Activated naive CD4-positive, alpha-beta T cell treated with Interleukin-2 at 50 U/mL for 16 hours (primary cell): ENCODE measurements around the gene APBA3.

Experiments
- DNase-seq: peaks from one replicate; pipeline ENCODE4 v3.0.0-alpha.2; 2020

APBA3 gene, protein sequence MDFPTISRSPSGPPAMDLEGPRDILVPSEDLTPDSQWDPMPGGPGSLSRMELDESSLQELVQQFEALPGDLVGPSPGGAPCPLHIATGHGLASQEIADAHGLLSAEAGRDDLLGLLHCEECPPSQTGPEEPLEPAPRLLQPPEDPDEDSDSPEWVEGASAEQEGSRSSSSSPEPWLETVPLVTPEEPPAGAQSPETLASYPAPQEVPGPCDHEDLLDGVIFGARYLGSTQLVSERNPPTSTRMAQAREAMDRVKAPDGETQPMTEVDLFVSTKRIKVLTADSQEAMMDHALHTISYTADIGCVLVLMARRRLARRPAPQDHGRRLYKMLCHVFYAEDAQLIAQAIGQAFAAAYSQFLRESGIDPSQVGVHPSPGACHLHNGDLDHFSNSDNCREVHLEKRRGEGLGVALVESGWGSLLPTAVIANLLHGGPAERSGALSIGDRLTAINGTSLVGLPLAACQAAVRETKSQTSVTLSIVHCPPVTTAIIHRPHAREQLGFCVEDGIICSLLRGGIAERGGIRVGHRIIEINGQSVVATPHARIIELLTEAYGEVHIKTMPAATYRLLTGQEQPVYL

DNA sequence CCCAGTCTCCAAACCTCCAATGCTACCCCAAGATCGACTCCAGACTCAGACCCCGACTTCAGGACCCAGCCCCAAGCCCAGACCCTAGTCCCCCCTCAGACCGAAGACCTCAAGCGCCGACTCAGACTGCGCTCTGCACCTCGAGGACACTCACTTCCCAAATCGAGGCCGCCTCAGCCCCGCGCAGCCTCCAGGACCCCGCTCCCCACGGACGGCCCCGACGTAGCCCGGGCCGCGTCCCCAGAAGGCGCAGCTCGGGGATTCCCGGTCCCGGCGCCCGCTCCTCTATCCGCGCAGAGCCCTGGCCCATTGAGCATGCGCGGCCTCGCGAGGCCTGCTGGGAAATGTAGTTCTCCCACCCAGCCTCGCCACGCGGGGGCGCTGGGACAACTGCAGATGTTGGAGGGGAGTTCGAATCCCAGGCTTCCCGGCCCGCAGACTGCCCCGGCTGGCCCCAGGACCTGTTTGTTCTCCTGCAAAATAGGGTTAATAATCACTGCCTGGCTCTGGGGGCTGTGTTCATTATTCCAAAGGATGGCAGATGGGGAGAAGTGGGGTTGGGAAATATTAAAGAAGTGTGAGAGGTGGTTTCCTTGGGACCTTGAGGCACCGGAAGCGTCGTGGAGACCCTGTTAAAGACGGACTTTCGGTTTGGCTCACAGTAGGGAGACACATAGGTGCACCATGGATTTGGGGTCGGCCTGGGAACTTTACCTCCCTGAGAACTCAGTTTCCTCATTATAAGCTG is at the start of gene APBA3:
Gene APBA3 (minus strand): TSS at position 311 of the 748 bp plus-strand sequence. CDS start 1,428 bp downstream, outside the sequence.
- peak; percentile 96 for DNase-seq

DNA sequence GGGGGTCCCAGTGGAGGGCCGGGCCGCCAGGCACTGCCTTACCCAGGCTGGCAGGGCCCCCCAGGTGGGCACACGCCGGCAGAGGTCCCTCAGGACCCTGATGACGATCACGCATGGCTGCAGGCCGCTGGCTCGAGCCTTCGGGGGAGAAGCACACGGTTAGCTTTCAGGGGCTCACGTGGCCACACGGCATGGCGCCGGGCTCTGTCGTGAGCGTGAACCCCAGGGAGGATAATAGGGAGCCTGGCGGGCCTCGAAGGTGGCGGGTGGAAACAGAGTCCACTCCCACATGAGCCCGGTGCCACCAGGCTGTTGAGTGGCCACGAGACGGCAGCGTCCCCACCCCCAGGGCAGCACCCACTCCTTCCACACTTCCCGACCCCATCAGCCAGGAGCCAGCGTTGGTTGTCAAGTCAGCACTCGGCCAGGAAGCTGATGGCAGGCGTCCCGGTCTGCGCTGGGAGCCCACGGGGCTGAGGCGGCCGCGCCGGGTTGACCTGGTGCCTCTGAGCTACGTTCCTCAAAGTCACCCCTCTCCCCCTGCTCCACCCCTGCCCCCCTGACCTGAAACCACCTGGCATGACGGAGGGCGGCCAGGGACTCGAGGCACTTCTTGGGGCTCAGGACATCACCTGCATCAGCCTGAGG is 49.3 kb upstream of the APBA3 start:
- no peak for DNase-seq

DNA sequence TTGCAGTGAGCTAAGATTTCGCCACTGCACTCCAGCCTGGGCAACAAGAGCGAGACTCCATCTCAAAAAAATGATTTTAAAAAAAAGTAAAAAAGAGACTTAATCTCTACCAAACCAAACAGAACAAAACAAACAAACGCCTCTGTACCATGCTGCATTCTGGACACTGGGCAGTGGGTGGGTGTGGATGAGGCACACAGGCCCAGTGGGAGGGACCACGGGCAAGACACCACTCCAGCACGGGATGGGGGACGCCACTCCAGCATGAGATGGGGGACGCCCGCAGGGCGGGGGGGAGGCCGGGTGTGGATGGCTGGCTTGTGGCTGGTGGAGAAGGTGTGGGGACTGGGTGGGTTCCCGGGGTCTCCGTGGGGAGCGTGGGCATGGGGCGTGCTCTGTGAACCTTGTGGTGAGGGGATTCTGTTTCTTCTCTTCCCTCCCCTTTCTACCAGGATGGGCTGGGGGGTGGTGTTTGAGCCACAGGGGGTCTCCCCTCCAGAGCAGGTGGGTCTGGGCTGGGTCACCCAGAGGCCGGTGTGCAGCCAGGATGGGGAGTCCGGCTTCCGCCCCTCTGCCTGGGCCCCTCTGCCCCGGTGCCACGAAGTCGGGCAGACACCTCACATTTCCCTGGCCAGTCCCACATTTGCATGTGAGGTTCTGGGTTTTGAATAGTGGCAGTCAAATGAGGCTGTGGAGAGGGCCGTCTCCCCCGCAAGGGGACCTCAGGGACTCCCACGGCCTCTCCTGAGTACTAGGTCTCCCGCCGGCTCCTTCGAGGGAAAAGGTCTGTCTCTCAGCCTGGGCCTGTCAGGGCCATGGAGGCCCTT is 48.6 kb upstream of the APBA3 start:
- no peak for DNase-seq

DNA sequence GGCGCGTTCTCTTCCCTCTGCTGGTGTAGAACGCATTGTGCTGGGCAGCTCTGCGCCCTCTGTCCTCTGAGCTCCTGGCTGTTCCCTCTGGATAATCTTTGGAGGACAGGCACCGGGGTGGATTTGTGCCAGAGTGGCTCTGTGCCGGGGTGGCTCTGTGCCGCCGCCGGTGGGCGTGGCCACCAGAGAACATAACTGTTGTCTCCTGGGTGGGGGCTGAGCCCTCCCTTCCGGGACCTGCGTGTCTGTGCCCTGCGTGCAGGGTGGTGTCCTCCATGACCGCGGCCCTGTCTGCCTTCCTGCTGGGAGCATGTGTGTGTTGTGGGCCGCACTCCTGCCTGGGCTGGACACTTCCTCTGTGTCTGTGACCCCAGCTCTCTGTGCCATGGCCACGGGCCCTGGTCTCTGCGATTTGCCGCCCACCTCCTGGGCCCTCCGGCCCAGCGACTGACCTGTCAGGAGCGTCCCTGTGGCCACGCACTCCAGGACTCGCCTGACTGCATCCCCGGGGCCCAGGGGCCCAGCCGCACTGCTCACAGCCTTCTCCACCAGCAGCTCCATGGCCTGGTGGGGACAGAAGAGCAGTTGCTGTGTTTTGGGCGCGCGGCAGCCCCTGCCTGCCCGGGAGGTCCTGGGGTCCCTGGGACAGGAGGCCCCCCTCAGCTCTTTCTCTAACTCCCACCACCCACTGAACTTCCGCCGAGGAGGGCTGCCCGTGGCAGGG is 47.1 kb upstream of the APBA3 start:
- DNase-seq, result no peak

DNA sequence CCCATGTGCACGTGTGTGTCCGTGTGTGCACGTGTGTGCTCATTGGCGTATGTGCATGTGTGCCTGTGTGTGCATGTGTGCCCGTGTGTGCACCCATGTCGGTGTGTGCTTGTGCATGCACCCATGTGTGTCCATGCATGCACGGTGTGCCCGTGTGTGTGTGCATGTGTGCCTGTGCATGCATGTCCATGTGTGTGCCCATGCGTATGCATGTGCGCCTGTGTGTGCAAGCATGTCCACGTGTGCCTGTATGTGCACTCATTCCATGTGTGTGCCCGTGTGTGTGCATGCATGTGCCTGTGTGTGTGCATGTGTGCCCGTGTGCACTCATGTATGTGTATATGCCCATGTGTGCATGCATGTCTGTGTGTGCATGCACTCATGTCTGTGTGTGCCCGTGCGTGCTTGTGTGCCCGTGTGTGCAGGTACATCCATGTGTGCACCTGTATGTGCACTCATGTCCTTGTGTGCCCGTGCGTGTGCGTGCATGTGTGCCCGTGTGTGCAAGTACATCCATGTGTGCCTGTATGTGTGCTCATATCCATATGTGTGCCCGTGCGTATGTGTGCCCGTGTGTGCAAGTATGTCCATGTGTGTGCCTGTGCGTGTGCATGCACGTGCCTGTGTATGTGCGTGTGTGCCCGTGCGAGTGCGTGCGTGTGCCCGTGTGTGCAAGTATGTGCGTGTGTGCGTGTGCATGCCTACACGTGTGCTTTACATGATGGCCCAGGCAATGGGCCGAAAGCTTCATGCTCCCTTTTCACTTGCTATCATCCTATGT is 46.3 kb upstream of the APBA3 start:
- DNase-seq, result no peak

DNA sequence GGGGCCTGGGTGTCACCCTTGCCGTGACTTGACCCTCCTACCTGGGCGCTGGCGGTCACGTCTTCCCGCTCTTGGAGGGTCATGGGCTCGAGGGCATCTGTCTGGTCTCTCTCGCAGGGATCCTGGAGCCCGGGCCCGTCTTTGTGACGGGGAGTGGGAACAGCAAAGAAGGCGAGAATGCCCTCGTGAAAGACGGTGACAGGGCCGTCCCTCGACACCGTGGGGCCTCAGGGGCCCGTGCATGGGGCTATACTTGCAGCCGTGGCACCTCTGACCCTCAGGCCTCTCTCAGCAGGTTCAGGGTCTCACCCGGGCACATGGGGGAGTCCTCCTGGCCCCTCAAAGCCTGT is 45.6 kb upstream of the APBA3 start:
- DNase-seq, result no peak

DNA sequence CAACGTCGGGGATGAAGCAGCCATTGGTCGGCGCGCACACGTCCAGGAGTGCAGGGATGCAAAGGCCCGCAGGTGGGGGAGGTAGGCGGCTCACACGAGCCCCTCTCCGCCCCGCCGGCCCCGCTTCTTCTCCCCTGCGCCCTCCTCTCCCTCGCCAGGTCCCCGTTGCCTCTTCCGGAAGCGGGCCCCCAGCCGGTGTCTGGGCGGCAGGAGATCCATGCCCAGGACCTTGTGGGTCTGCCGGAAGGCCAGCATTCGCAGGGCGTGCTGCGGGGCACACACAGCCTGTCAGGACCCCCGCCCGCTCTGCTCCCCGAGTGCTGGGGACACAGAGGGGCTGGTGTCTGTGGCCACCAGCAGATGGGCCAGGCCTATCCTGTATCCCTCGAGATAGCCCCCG is 44.4 kb upstream of the APBA3 start:
- no peak for DNase-seq

DNA sequence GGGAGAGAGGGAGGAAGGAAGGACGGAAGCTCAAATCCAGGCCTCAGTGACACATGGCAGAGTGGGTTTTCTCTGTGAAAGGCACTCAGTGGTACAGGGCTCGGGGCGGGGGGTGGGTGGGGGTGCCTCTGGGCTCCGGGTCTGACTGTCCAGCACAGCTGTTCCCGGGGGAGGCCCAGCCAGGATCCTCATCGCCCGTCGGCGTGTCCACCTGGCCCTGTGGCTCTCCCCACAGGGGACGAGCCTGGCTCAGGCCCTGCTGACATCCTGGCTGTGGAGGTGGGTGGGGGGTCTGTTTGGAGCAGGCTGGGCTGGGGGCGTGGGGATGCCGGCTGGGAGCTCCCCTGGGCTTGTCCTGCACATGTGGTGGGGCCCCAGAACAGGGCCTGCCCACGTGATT is 42.9 kb upstream of the APBA3 start:
- no peak for DNase-seq

DNA sequence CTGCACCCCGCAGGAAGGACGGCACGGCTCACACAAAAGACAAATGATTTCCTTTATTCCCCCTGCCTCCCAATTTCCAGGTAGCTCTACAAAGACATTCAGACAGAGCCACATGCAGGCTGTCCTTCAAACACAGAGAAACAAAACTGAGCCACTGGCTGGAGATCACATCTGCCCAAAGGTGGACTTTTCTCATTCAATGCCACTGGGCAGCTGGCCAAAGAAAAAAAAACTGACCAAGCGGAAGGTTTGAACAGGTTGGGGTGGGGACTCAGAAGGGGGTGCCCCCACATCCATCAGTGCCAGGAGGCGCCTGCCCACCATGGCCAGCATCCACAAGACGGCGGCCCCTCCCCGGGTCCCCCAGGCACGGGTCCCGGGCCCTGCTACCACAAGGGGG is 42.5 kb upstream of the APBA3 start:
- no peak for DNase-seq

DNA sequence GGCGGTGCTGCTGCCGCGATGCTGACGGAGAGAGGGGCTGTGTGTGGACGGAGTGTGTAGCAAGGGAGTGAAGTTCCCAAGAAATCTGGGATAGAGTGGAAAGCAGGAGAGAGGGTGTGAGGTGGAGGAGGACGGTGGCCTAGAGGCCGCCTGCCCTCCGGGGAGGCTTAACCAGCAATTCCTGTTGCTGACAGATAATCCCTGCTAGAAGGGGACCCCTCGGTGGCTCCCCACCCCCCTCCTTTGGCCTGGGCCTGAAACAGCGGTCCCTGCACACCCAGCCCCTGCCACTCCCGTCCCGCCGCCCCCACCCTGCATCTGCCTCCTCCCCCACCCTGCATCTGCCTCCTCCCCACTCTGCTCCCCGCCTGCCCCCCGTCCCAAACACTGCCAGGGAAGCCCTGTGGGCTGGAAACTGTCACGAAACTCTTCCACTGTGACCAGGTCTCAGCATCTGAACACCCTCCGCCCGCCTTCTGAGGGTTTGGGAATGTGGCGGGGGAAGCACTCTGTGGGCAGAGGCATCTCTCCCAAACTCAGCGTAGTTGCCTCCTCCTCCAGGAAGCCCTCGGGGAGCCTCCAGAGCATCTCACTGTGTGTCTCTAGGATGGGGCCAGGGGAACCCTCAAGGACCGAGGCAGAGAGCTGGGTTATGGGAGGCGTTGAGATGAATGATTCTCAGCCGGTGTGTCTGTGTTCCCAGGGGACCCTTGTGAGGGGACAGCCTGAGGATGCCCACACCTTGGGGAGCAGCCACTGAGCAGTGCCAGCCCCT is 41.8 kb upstream of the APBA3 start:
- DNase-seq, result no peak

DNA sequence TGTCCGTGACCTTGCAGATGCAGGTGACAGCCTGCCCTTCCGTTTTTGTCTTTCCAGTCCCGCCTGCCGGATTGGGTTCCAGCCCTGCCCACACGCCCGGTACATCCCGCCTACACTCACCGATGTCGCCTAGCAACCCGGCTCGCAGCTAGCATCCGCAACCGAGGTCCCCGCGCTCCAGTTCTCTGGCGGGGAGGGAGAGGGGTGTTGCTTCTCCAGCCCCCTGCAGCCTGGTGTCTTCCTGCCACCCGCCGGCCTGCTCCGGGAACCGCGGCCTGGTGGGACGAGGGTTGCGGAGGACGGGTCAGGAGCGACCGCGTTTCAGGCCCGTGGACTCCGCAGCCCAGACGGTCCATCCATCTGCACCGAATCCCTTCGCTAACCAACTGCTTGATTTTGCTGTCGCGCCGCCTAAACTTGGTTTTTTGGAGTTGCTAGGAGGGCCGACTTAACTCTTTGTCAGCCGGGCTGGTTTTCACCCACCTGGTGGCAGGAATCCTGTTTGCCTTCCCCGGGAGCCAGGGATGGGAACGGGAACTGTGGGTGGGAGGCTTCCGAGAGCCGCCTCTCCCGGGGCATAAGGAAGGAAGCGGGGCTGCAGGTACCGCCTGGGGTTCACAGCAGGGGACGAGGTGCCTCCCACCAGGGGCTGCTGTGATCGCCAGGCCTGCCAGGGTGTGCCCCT is 40.1 kb upstream of the APBA3 start:
- peak; percentile 62 for DNase-seq

DNA sequence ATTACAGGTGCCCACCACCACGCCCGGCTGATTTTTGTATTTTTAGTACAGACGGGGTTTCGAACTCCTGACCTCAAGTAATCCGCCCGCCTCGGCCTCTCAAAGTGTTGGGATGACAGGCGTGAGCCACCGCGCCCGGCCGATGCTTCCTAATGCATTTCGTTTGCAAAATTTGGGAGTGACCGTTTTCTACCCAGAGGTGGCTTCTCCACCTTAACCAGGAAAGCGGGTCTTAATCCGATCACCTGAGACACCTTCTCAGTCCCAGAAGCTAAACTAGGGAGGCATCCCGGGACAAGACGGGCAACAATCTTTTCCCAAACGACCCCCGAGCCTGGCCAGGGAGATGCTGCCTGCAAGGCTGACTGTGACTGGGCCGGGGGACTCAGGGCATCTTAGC is 39.5 kb upstream of the APBA3 start:
- no peak for DNase-seq

DNA sequence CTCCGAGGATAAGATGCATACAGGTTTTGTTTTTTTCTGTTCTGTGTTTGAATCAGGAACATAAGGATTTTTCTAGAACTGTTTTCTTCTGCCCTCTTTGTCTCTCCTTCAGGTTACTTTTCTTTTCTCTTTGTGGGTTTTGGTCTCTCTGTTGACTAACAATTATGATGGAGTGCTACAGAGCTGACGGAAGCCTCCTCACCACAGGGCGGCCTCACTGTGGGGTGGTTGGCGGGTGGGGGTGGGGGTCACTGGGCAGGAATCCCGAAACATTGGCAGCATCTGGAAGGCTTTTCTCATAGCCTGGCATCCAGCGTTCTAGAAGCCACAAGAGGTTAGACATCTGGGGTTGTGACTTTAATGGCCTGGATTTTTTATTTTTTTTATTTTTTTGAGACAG is 36.6 kb upstream of the APBA3 start:
- DNase-seq, result peak; percentile 33

DNA sequence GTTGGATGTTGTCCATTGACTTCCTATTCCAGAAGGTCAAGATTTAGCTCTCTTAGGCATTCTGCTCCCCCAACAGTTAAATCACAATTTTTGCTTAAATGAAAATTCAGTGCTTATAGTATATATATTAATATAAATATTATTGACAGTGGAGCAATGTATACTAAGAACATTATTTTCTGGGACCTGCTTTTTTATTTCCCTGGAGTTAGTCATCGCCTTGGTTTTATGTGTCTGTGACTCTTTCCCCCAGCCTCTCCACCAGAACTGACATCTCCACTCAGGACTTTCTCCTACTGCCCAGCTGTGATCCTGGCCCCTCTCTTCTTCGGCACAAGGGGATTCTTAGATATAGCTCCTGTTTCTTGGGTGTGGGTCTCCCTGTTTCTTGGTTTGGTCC is 34.9 kb upstream of the APBA3 start:
- no peak for DNase-seq

DNA sequence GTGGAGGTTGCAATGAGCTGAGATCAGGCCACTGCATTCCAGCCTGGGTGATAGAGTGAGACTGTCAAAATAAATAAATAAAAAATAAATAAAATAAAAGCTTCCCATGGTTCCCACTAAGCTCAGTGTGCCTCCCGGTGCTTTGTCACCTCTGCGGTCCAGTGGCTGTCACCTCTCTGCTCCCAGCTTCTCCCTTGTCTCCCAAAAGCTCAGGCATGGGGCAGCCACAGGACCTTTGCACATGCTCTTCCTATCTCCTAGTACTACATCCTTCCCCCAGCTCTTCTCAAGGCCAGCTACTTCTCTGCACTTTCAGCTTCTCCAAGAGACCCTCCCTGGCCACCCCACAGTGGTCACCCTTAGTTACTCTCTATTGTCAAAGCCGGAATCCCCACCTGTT is 32.3 kb upstream of the APBA3 start:
- no peak for DNase-seq

DNA sequence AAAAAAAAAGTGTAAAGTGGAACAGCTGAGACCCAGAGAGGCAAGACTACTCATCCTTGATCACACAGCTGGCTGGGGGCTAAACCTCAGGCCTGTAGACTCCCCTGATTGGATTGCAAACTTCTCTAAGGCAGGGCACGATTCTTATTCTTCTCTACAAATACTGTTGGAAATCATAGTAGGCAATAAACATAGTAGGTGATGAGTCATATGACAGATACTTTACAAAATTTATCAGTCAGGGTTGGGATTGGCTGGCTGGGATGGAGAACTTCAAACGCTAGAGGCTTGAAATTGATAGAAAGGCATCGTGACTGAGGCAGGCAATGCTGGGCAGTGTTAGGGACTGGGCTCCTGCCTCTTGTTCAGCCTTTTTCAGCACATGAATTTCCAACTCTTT is 30.6 kb upstream of the APBA3 start:
- no peak for DNase-seq

DNA sequence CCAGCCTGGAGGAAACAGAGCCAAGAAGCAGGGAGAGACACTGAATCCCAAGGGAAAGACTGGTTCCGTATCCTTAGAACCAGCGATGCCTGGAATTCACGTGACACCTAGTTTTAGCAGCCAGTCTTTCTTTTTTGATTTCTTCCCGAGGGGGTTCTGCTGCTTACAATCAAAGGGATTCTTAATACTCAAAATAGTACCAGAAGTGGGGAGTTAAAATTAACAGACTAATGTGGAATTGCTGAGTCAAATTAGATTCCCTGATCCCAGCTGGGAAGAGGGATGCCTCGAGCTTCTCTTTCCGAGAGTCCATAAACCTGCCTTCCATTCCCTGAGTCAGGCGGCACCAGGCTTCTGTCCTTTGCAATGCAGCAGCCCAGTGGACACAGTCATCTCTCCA is 29.4 kb upstream of the APBA3 start:
- no peak for DNase-seq

DNA sequence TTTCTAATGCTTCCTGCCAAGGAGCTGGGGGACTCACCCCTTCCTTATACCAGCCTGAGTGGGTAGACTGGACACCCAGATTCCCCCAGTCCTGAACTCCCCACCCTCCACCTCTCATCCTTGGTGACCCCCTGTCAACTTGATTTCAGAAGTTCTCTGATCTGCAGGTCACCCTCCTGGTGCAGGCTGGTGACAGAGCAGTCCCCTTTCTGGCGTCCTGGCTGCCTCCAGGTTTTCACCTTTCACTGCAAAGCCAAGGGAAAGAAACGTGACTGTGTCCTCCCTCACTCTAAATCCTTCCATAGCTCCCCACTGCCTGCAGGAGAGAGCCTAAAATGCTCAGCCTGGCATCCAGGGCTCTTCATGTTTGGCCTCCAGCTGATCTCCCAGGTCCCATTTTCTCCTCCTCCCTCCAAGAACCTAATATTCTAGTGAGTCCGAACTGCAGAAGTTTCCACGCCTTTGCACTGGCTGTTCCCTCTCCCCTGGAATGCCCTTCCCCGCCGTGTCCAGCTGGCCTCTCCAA is 28.8 kb upstream of the APBA3 start:
- no peak for DNase-seq

DNA sequence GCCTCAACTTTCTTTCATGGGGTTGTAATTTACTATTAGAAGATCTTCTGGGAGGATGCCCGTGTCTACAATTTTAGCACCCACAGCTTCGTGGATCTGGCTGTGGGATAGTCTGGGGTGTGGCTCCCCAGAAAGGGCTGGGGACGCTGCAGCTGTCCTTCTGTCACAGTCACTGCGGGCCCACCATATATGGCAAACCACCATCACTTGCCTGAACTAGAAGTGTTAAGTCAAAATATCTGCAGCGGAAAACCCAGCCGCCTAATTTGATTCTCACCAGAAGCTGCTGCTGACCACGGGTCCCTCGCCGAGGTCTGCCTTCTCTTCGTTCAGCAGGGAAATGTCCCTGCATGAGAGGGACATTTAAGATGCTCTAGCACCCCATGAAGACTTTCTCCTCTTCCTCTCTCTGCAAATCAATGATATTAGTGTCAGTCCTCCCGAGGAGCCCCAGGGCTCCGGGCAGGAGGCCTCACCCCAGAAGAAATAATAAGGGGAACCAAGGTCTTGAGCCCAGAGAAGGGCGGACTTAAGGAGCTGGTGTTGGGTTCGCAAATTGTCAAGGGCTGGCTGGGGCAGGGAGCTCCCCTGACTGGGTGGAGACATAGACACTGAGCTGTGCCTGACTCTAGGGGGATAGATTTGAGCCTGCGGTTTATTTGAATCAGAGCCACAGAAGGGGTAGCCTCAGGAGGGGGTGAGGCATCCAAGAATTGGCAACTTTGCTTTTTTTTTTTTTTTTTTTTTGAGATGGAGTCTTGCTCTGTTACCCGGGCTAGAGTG is 27.7 kb upstream of the APBA3 start:
- no peak for DNase-seq
